ENCODE results near the gene ASAP2. TPM values are rescaled to one million over a fixed set of nuclear protein-coding genes. Genes with fewer than 3 reads are reported as not detected.

ASAP2 gene
- total and polyA plus RNA-seq, 9 of the 15 experiments (the other 6 are each of a cell fraction or from before 2014, with no cell fraction given): 0.06 to 4.3 (median 3.1) TPM

DNA sequence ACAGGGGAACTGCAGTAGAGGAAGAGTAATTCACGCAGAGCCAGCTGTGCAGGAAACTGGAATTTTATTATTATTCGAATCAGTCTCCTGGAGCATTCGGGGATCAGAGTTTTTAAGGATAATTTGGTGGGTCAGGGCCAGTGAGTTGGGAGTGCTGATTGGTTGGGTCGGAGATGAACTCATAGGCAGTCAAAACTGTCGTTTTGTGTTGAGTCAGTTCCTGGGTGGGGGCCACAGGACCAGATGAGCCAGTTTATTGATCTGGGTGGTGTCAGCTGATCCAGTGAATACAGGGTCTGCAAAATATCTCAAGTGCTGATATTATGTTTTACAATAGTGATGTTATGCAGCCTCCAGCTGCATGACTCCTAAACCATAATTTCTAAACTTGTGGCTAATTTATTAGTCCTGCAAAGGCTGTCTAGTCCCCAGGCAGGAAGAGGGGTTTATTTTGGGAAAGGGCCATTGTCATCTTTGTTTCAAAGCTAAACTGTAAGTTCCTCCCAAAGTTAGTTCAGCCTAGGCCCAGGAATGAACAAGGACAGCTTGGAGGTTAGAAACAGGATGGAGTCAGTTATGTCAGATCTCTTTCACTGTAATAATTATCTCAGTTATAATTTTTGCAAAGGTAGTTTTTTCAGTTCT, 67.0 kb downstream of the ASAP2 start:
- intact Hi-C loops (cut with micrococcal nuclease): no loop called here

More for the DNA sequence above, 67.0 kb downstream of the ASAP2 start:
- H3K27ac ChIP-seq (ENCODE audit: extremely low read depth, low read depth, low read length): no peak overlapping the region
- TF ChIP-seq NUFIP1 (IDR thresholded peaks at IDR 0.05; ENCODE audit: partially characterized antibody) (no peak), NFATC3 (IDR thresholded peaks at IDR 0.05) (no peak), TCF7 (IDR thresholded peaks at IDR 0.05; ENCODE audit: borderline replicate concordance) (no peak), ZNF121 (CRISPR knock-in tag; conservative IDR thresholded peaks at IDR 0.05) (no peak), BACH1 (tag; IDR thresholded peaks at IDR 0.05) (no peak), CHCHD3 (CRISPR knock-in tag; IDR thresholded peaks at IDR 0.05) (no peak), ZSCAN29 (IDR thresholded peaks at IDR 0.05) (no peak), ARID3A (IDR thresholded peaks at IDR 0.05; ENCODE audit: borderline replicate concordance, low read depth, low read length) (no peak), SUPT5H (IDR thresholded peaks at IDR 0.05) (no peak), NR2C1 (IDR thresholded peaks at IDR 0.05) (no peak), NR2C1 (tag; IDR thresholded peaks at IDR 0.05) (no peak), ZKSCAN1 (IDR thresholded peaks at IDR 0.05; ENCODE audit: low read depth, low read length) (no peak), ZNF134 (CRISPR knock-in tag; conservative IDR thresholded peaks at IDR 0.05) (no peak), CGGBP1 (CRISPR knock-in tag; IDR thresholded peaks at IDR 0.05) (no peak), SOX6 (IDR thresholded peaks at IDR 0.05) (no peak)
- H4K20me1 ChIP-seq (replicated peaks; ENCODE audit: control insufficient read depth, insufficient read depth, low read length): 0 out of 2 replicates have a peak, but pooled peaks cover 6% of the 10 kb centered on the region
- CTCF ChIA-PET (ENCODE audit: low intra/inter-chr PET ratio): no interaction called here
- H3K9me1 ChIP-seq (ENCODE audit: control insufficient read depth, insufficient read depth, low read length): no peaks in the 10 kb centered on the region
- no peak for DNase-seq (ENCODE audit: extremely low read depth in 1 of 4, low spot score in 3 of 4)
- no TSS peak for BruUV-seq (replicated peaks)
- in situ Hi-C loops (cut with MboI): no loop called here
- no peaks in the 10 kb centered on the region for H3K9me3 ChIP-seq (replicated peaks; ENCODE audit: control insufficient read depth, insufficient read depth, low read depth, low read length)
- no peak overlapping the region for H3K9ac ChIP-seq (ENCODE audit: insufficient read depth in 1 of 2, low read depth in 2 of 2, low read length in 2 of 2)
- no peak for ATAC-seq
- H3K4me3 ChIP-seq: no peak overlapping the region
- H2AFZ ChIP-seq (ENCODE audit: low read depth, low read length): no peak overlapping the region
- no peaks in the 10 kb centered on the region for H3K36me3 ChIP-seq (ENCODE audit: control insufficient read depth, insufficient read depth, low read length)
- H3K27me3 ChIP-seq (ENCODE audit: control insufficient read depth in 2 of 2, insufficient read depth in 2 of 2, low read length in 2 of 2): peaks cover 9 to 36% of the 10 kb centered on the region in 2 experiments
- no peak overlapping the region for H3K4me2 ChIP-seq (ENCODE audit: insufficient read depth, low read length)
- H3K4me1 ChIP-seq (replicated peaks in 1 of 2; ENCODE audit: control insufficient read depth in 2 of 2, insufficient read depth in 2 of 2, low read length in 2 of 2): peaks cover 0 to 5% of the 10 kb centered on the region in 2 experiments; a peak in 2 of 5 replicates
- FAIRE-seq: no peak
- POLR2A ChIA-PET: interaction anchor here (0.6 to 1.3 kb wide), 2 partner anchors 10 to 27 kb away, joined by 3 read pairs; no protein-coding TSS in a partner anchor
- WGBS (ENCODE audit: insufficient coverage, low coverage, missing lambda C conversion rate): 11% methylated on average over 5 of the region's 5 CpGs
- no peaks in the 10 kb centered on the region for H3K79me2 ChIP-seq (ENCODE audit: control insufficient read depth, insufficient read depth, low read length)
